ENCODE results near the gene SQSTM1. TPM values are rescaled to one million over a fixed set of nuclear protein-coding genes. Genes with fewer than 3 reads are reported as not detected.

Gene SQSTM1
- total RNA-seq, 1 donor from 2014 or later, result 97.0 TPM

DNA sequence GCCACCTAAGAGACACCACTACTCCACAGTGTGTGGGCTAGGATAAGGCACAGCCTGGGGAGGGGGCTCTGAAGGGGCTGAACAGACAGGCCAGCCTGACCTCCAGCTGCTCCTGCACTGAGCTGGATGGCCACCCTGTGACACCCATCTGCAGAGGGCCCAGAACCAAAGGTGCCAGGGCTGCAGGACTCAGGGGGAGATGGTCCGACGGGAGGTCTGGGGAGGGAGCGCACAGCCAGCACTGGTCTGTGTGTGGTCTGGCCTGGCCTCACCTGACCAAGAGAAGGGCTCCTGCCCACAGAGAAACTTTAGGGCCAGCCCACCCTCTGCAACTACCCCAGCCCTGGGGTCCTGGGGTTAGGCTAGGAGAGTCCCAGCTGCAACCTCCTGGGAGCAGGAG lies 26.1 kb upstream of the SQSTM1 start:
- Mint-ChIP-seq H3K27me3 (ENCODE audit: unreplicated experiment) (peaks cover 10% of the 10 kb centered on the region), H3K27ac (ENCODE audit: unreplicated experiment) (no peak overlapping the region), H3K36me3 (ENCODE audit: unreplicated experiment) (peaks cover 8% of the 10 kb centered on the region), H3K9me3 (ENCODE audit: unreplicated experiment) (peaks cover 6% of the 10 kb centered on the region), H3K4me1 (ENCODE audit: low read depth, unreplicated experiment) (no peaks in the 10 kb centered on the region), H3K4me3 (ENCODE audit: unreplicated experiment) (peak overlapping the region; percentile 46)
- no peak for DNase-seq
- TF ChIP-seq, protein P1, sequence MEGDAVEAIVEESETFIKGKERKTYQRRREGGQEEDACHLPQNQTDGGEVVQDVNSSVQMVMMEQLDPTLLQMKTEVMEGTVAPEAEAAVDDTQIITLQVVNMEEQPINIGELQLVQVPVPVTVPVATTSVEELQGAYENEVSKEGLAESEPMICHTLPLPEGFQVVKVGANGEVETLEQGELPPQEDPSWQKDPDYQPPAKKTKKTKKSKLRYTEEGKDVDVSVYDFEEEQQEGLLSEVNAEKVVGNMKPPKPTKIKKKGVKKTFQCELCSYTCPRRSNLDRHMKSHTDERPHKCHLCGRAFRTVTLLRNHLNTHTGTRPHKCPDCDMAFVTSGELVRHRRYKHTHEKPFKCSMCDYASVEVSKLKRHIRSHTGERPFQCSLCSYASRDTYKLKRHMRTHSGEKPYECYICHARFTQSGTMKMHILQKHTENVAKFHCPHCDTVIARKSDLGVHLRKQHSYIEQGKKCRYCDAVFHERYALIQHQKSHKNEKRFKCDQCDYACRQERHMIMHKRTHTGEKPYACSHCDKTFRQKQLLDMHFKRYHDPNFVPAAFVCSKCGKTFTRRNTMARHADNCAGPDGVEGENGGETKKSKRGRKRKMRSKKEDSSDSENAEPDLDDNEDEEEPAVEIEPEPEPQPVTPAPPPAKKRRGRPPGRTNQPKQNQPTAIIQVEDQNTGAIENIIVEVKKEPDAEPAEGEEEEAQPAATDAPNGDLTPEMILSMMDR (IDR thresholded peaks at IDR 0.05; ENCODE audit: partially characterized antibody, unreplicated experiment), result no peak

DNA sequence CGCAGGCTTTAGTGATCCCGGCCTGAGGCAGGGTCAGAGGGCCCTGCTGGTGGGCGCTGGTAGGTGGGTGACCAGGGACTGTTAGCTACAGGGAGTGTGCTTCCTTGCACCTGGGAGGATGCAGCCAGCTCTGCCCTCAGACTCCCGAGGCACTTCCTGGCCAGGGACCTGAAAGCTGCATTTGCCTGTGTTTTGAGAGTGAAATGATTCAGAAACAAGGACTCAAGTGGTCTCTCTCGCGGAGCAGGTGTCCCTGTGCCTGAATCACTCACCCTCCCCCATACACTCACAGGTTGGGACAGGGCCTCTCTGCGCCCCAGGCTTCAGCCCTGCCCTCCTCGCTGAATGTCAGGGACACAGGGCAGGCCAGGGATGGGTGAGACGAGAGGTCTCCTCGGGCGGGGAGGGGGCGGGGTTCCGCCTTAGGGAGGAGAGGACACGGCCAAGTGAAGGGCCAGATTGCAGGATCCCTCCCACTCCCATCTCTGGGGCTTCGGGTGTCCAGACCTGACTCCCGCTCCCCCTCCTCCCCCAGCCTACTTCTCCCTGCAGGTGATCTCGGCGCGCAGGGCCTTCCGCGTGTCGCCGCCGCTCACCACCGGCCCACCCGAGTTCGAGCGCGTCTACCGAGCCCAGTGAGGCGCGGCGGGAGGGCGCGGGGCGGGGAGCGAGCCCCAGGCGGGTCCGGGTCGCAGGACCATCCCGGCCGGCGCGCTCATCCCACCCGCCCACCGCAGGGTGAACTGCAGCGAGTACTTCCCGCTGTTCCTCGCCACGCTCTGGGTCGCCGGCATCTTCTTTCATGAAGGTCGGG lies 25.4 kb upstream of the SQSTM1 start:
- H3K36me3 Mint-ChIP-seq (ENCODE audit: unreplicated experiment), result peaks cover 9% of the 10 kb centered on the region
- no peak overlapping the region for H3K27ac Mint-ChIP-seq (ENCODE audit: unreplicated experiment)

DNA sequence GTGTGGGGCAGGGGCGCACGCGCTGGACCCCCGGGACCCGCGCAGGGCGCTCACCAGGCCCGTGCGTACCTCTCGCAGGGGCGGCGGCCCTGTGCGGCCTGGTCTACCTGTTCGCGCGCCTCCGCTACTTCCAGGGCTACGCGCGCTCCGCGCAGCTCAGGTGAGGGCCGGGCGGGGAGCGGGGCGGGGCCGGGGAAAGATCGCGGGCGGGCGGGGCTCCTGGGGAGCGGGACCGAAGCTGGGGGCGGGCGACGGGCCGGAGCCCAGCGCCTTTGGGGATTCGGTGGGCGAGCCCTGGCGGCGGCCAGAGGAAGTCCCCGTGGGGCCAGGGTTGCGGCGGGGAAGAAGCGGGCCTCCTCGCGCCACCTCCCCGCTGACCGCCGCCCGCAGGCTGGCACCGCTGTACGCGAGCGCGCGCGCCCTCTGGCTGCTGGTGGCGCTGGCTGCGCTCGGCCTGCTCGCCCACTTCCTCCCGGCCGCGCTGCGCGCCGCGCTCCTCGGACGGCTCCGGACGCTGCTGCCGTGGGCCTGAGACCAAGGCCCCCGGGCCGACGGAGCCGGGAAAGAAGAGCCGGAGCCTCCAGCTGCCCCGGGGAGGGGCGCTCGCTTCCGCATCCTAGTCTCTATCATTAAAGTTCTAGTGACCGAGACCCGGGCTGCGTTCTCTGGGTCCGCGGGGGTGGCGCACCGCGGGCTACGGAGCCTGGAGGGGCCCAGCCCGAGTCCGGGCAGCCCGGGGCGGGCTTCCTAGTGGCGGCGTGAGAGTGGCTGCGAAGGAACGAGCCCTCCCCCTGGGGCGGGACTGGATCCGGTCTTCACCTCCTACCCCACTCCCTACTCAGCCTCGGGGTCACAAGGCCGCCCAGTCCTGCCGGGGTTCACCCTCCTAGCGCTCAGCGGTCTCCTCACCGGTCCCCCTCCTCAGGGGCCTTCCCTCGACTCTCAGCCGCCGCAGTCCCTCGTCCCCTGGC lies 24.6 kb upstream of the SQSTM1 start:
- Mint-ChIP-seq H3K4me3 (ENCODE audit: unreplicated experiment) (peak overlapping the region; percentile 47), H3K27ac (ENCODE audit: unreplicated experiment) (no peak overlapping the region), H3K4me1 (ENCODE audit: low read depth, unreplicated experiment) (no peaks in the 10 kb centered on the region), H3K9me3 (ENCODE audit: unreplicated experiment) (peaks cover 7% of the 10 kb centered on the region), H3K36me3 (ENCODE audit: unreplicated experiment) (peaks cover 9% of the 10 kb centered on the region), H3K27me3 (ENCODE audit: unreplicated experiment) (peaks cover 10% of the 10 kb centered on the region)
- DNase-seq, result peak; percentile 87
- TF ChIP-seq, protein P1 (IDR thresholded peaks at IDR 0.05; ENCODE audit: partially characterized antibody, unreplicated experiment), result peak; percentile 68

More for the DNA sequence above, 25.4 kb upstream of the SQSTM1 start:
- Mint-ChIP-seq H3K9me3 (ENCODE audit: unreplicated experiment) (peaks cover 6% of the 10 kb centered on the region), H3K4me1 (ENCODE audit: low read depth, unreplicated experiment) (no peaks in the 10 kb centered on the region), H3K27me3 (ENCODE audit: unreplicated experiment) (peaks cover 10% of the 10 kb centered on the region), H3K4me3 (ENCODE audit: unreplicated experiment) (peak overlapping the region; percentile 59)
- DNase-seq, result no peak
- TF ChIP-seq, protein P1 (IDR thresholded peaks at IDR 0.05; ENCODE audit: partially characterized antibody, unreplicated experiment), result no peak

DNA sequence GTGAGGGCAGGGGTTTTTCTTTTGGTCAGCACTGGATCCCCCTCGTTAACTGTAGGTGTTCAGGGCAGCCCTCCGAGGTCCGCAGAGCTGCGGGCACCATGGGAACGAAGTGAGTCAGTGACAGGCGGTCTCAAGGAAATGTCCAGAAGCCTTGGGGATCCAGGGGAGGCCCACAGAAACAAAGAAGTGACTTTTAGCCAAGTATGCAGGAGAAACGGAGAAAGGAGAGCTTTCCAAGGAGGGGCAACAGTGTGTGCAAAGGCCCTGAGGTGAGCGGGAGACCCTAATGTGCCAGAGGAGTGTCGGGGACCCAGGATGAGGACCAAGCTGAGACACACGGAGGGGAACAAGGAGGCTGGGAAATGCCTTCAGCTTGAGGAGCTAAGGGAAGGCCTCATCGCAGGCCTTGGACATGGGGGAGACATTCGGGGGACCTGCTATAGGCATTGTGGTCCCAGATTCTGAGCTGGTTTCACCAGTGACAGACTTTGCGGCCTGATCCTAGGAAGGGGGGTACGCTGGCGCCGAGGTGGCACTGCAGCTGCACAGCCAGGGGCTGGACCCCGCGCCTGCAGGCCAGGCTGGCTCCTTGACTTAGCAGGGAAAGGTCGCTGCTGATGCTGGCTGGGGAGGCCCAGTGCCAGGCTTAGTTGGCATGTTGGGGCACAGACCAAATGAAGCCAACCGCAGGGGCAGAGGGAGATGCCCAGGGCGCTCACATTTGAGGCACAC lies 23.7 kb upstream of the SQSTM1 start:
- H3K27me3 Mint-ChIP-seq (ENCODE audit: unreplicated experiment), result peaks cover 10% of the 10 kb centered on the region
- no peak overlapping the region for H3K27ac Mint-ChIP-seq (ENCODE audit: unreplicated experiment)
- no peaks in the 10 kb centered on the region for H3K4me1 Mint-ChIP-seq (ENCODE audit: low read depth, unreplicated experiment)
- TF ChIP-seq, protein P1 (IDR thresholded peaks at IDR 0.05; ENCODE audit: partially characterized antibody, unreplicated experiment), result no peak
- DNase-seq, result no peak
- peak overlapping the region; percentile 47 for H3K4me3 Mint-ChIP-seq (ENCODE audit: unreplicated experiment)
- H3K9me3 Mint-ChIP-seq (ENCODE audit: unreplicated experiment), result peaks cover 10% of the 10 kb centered on the region
- peaks cover 9% of the 10 kb centered on the region for H3K36me3 Mint-ChIP-seq (ENCODE audit: unreplicated experiment)
